NCI-H524 treated with DMSO at 0.1 percent for 48 hours (cell line): ENCODE results near the gene HBB.

Experiments used
- DNase-seq: peaks from one replicate; lab custom pipeline; 2025; lab: John Stamatoyannopoulos, UW

Gene HBB

GRCh38 chr11:5247472-5248192 is 20.8 kb upstream of the HBB start:
- no peak for DNase-seq

- DNase-seq, result no peak
These were observed 20.1 kb upstream of the HBB start for GRCh38 chr11:5246772-5247471.

GRCh38 chr11:5245155-5245554 is 18.3 kb upstream of the HBB start:
- DNase-seq, result no peak

- no peak for DNase-seq
These were observed 16.9 kb upstream of the HBB start for GRCh38 chr11:5243816-5244180.

- no peak for DNase-seq
These were observed 16.3 kb upstream of the HBB start for GRCh38 chr11:5242933-5243815.

- DNase-seq, result no peak
These were observed 15.3 kb upstream of the HBB start for GRCh38 chr11:5242208-5242607.

GRCh38 chr11:5241458-5241857 is 14.6 kb upstream of the HBB start:
- DNase-seq, result no peak

GRCh38 chr11:5240458-5240857 is 13.6 kb upstream of the HBB start:
- DNase-seq, result no peak

- DNase-seq, result no peak
These were observed 13.2 kb upstream of the HBB start for GRCh38 chr11:5240056-5240455.

GRCh38 chr11:5239046-5239445 is 12.2 kb upstream of the HBB start:
- no peak for DNase-seq

- no peak for DNase-seq
These were observed 11.6 kb upstream of the HBB start for GRCh38 chr11:5238486-5238885.

GRCh38 chr11:5237420-5237819 is 10.5 kb upstream of the HBB start:
- no peak for DNase-seq

- DNase-seq, result no peak
These were observed 8.7 kb upstream of the HBB start for GRCh38 chr11:5235364-5236095.

- DNase-seq, result no peak
These were observed 7.5 kb upstream of the HBB start, which contains the start of gene HBD for GRCh38 chr11:5234381-5234834. HBD (minus strand) TSS chr11:5234483; CDS start chr11:5234433, 50 bp downstream.

GRCh38 chr11:5233307-5233706 is 6.4 kb upstream of the HBB start:
- DNase-seq, result no peak

GRCh38 chr11:5232821-5233220 is 6.0 kb upstream of the HBB start:
- DNase-seq, result no peak

GRCh38 chr11:5232176-5232575 is 5.3 kb upstream of the HBB start:
- DNase-seq, result no peak

- no peak for DNase-seq
These were observed 4.2 kb upstream of the HBB start for GRCh38 chr11:5231111-5231510.

- no peak for DNase-seq
These were observed 3.4 kb upstream of the HBB start for GRCh38 chr11:5230266-5230665.

GRCh38 chr11:5229796-5230195 is 2.9 kb upstream of the HBB start:
- no peak for DNase-seq

GRCh38 chr11:5229356-5229755 is 2.5 kb upstream of the HBB start:
- no peak for DNase-seq

GRCh38 chr11:5228124-5228523 is 1.3 kb upstream of the HBB start:
- no peak for DNase-seq
